Smooth muscle cell (in vitro differentiated cells): Measurements from ENCODE around the gene PTPN14. TPM values are rescaled to one million over a fixed set of nuclear protein-coding genes. Genes with fewer than 3 reads are reported as not detected.

Experiments used
- DNase-seq: peaks from one replicate; lab custom pipeline; 2025; ENCODE audit not compliant: unreplicated experiment; lab: John Stamatoyannopoulos, UW
- H2AFZ ChIP-seq: fragments of 200-600 bp; sonication (generic); 2 replicates; pipeline ENCODE4 v1.6.0; 2016; ENCODE audit warnings: antibody characterized with exemption, low read depth, mild to moderate bottlenecking
- H3F3A ChIP-seq: fragments of 200-600 bp; sonication (generic); 2 replicates; pipeline ENCODE4 v1.6.0; 2017; ENCODE audit warnings: antibody characterized with exemption, low read depth
- H3K27ac ChIP-seq: fragments of 200-600 bp; sonication (generic); 2 replicates; pipeline ENCODE4 v1.5.1; 2016; ENCODE audit warnings: low read depth, mild to moderate bottlenecking
- H3K27me3 ChIP-seq: fragments of 200-600 bp; sonication (generic); 2 replicates; pipeline ENCODE4 v1.6.1; 2016; ENCODE audit warnings: low read depth, mild to moderate bottlenecking
- H3K36me3 ChIP-seq: fragments of 200-600 bp; sonication (generic); 2 replicates; pipeline ENCODE4 v1.5.1; 2016; ENCODE audit warnings: low read depth
- H3K4me1 ChIP-seq: fragments of 200-600 bp; sonication (generic); 2 replicates; pipeline ENCODE4 v1.5.1; 2016; ENCODE audit warnings: low read depth
- H3K4me2 ChIP-seq: fragments of 200-600 bp; sonication (generic); 2 replicates; pipeline ENCODE4 v1.6.0; 2016; ENCODE audit warnings: mild to moderate bottlenecking
- H3K4me3 ChIP-seq: fragments of 200-600 bp; sonication (generic); 2 replicates; pipeline ENCODE4 v1.5.1; 2016; ENCODE audit warnings: mild to moderate bottlenecking
- H3K79me2 ChIP-seq: fragments of 200-600 bp; sonication (generic); 2 replicates; pipeline ENCODE4 v1.6.0; 2016; ENCODE audit warnings: low read depth, mild to moderate bottlenecking
- H3K9ac ChIP-seq: fragments of 200-600 bp; sonication (generic); 2 replicates; pipeline ENCODE4 v1.6.0; 2016; ENCODE audit warnings: low read depth
- H3K9me3 ChIP-seq: fragments of 200-600 bp; sonication (generic); replicated peaks from 2 replicates; pipeline ENCODE4 v1.5.1; 2016; ENCODE audit warnings: low read depth
- H4K20me1 ChIP-seq: fragments of 200-600 bp; sonication (generic); 2 replicates; pipeline ENCODE4 v1.6.0; 2016; ENCODE audit warnings: low read depth
- WGBS: methylation state at CpG from one replicate; pipeline ENCODE4 v1.1.7; 2016; ENCODE audit warnings: low lambda C conversion rate; 5-methylcytosine and 5-hydroxymethylcytosine counted together
- polyA plus RNA-seq: library from polyadenylated mRNA; unstranded; fragments of >200 nt; fragmentation: Nextera tagmentation; extraction: Ambion mirVana; gene quantifications from 2 replicates; pipeline ENCODE4 v1.2.1, GENCODE V29; 2016
- total RNA-seq: library from RNA; depleted of rRNA; stranded (reverse); fragments of >200 nt; gene quantifications from 2 replicates; pipeline ENCODE4 v1.2.3, GENCODE V29; 2014
- TF ChIP-seq, protein P1 (sequence below): fragments of 200-600 bp; sonication (generic); IDR thresholded peaks from 2 replicates; pipeline ENCODE4 v1.5.1; 2017; ENCODE audit warnings: borderline replicate concordance, mild to moderate bottlenecking, antibody characterized with exemption; ENCODE audit not compliant: insufficient read depth, poor library complexity, severe bottlenecking

The PTPN14 gene
- total and polyA plus RNA-seq, 2 experiments from 2014 or later = 13.7 to 28.6 TPM

DNA sequence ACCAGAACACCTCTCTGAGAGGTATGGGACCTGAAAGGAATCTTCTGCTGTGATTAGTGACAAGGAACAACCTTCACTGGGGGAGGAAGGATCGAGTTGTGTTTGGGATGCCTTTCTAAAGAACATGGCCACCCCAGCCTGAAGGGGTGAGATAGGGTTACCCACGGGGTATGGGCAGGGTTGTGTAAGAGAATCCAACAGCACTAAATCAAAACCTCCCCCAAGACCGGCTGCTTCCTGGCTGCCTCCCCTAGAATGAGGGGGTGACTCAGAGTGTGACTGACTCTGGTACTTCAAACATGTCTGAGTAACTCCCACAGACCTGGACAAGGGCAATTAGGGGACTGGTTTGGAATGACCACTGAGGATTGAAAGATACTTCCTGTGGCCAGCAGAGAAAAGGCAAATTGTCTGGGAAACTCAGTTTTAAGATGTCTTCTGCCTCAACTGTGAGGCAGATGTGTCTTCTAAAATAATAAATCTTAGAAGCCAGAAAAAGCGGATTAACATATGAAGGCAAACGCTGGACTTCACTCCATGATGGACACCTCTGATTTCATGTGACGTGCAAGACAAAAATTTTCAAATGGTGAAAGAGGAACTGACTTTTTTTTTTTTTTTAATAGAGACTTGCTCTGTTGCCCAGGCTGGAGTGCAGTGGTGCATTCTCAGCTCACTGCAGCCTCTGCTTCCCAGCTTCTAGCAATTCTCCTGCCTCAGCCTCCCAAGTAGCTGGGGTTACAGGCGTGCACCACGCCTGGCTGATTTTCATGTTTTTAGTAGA, 6.7 kb upstream of the PTPN14 start:
- no peak for DNase-seq
- no peaks in the 10 kb centered on the region for H3K79me2 ChIP-seq
- H3K27ac ChIP-seq = peak overlapping the region; percentile 62
- H3K4me2 ChIP-seq = peak overlapping the region; percentile 52
- no peak overlapping the region for H3K9ac ChIP-seq
- H4K20me1 ChIP-seq = no peaks in the 10 kb centered on the region
- peak overlapping the region; percentile 5 for H2AFZ ChIP-seq
- H3K4me3 ChIP-seq = no peak overlapping the region
- WGBS = 47% methylated on average over 8 of the region's 8 CpGs
- no peaks in the 10 kb centered on the region for H3K27me3 ChIP-seq
- peaks cover 9% of the 10 kb centered on the region for H3F3A ChIP-seq
- H3K4me1 ChIP-seq = peaks cover 17% of the 10 kb centered on the region
- H3K9me3 ChIP-seq = no peaks in the 10 kb centered on the region
- no peaks in the 10 kb centered on the region for H3K36me3 ChIP-seq
- TF ChIP-seq, protein P1, sequence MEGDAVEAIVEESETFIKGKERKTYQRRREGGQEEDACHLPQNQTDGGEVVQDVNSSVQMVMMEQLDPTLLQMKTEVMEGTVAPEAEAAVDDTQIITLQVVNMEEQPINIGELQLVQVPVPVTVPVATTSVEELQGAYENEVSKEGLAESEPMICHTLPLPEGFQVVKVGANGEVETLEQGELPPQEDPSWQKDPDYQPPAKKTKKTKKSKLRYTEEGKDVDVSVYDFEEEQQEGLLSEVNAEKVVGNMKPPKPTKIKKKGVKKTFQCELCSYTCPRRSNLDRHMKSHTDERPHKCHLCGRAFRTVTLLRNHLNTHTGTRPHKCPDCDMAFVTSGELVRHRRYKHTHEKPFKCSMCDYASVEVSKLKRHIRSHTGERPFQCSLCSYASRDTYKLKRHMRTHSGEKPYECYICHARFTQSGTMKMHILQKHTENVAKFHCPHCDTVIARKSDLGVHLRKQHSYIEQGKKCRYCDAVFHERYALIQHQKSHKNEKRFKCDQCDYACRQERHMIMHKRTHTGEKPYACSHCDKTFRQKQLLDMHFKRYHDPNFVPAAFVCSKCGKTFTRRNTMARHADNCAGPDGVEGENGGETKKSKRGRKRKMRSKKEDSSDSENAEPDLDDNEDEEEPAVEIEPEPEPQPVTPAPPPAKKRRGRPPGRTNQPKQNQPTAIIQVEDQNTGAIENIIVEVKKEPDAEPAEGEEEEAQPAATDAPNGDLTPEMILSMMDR = no peak

DNA sequence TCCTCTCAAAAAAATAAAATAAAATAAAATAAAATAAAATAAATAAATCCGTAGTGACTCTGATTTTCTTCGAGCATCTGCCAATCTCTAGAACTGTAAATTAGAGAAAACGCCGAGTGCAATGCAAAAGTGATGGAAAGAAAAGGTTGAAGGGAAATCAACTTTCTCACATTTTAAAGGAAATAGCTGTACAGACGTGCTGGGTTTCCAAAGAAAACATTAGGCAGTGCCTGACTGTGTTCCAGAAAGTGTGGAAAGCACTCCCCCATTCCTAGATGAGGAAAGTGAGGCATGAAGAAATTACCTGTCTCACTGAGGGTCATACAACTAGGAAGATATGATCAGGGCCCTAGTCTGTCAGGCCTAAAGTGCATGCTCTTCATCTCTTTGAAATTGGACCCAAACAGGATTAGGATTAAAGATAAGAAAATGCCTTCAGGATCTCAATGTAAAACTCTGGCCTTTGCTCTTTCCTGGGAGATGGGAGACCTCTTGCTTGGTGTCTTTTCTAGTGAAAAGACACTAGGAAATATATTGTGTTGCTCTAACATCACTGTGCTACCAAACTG, 1.8 kb upstream of the PTPN14 start:
- no peaks in the 10 kb centered on the region for H3K27me3 ChIP-seq
- H3F3A ChIP-seq = peaks cover 10% of the 10 kb centered on the region
- H3K4me1 ChIP-seq = peaks cover 33% of the 10 kb centered on the region
- DNase-seq = no peak
- peaks cover 25% of the 10 kb centered on the region for H4K20me1 ChIP-seq
- TF ChIP-seq, protein P1 = no peak
- peak overlapping the region; percentile 85 for H3K4me2 ChIP-seq
- H3K36me3 ChIP-seq = no peaks in the 10 kb centered on the region
- no peak overlapping the region for H3K9ac ChIP-seq
- no peaks in the 10 kb centered on the region for H3K9me3 ChIP-seq
- H2AFZ ChIP-seq = peak overlapping the region; percentile 33
- 62% methylated on average over 5 of the region's 5 CpGs for WGBS
- no peak overlapping the region for H3K4me3 ChIP-seq
- peaks cover 31% of the 10 kb centered on the region for H3K79me2 ChIP-seq
- H3K27ac ChIP-seq = peak overlapping the region; percentile 97

DNA sequence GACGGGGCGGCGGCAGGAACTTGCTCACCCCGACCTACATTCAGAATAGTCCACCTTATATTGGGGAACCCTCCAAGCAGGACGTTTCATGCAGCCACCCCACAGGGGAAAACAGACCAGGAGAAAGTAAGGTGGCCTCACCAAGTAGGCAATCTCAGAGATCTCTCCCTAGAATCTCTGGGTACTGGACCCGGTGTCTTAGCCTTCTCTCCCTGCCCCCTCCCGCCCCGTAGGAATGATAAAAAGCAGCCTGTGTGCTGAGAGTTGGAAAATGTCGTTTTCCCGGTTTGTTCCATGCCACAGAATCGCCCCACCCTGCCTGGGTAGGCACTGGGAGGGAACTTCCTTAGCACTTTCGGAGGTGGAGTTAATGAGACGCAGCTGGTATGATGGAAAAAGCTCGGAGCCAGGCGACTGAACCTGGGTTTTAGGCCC, 789 bp upstream of the PTPN14 start:
- WGBS = 0% methylated on average over 15 of the region's 15 CpGs
- TF ChIP-seq, protein P1 = no peak
- peak; percentile 37 for DNase-seq

More for the DNA sequence above, 789 bp upstream of the PTPN14 start:
- Histone ChIP-seq H3K4me2 (peak overlapping the region; percentile 85), H3K36me3 (no peaks in the 10 kb centered on the region), H3K9ac (peak overlapping the region; percentile 84), H3K27ac (peak overlapping the region; percentile 97), H3K4me3 (peak overlapping the region; percentile 94), H3K4me1 (peaks cover 31% of the 10 kb centered on the region), H4K20me1 (peaks cover 35% of the 10 kb centered on the region), H3K9me3 (no peaks in the 10 kb centered on the region), H3F3A (peaks cover 10% of the 10 kb centered on the region), H3K79me2 (peaks cover 41% of the 10 kb centered on the region), H3K27me3 (no peaks in the 10 kb centered on the region), H2AFZ (peak overlapping the region; percentile 87)
